Panc1 (cell line): Measurements from ENCODE around the gene ZDHHC13. TPM values are rescaled to one million over a fixed set of nuclear protein-coding genes. Genes with fewer than 3 reads are reported as not detected.

Experiments
- ATAC-seq: fragments of 200-7000 bp; cut with Tn5 transposase; 2 replicates; pipeline ENCODE4 v1.9.1; 2020; ENCODE audit warnings: mild to moderate bottlenecking, moderate library complexity
- BruUV-seq: library from RNA; stranded (reverse); fragments of 400-500 nt; replicated peaks from 2 replicates; lab custom pipeline; 2021; lab: Mats Ljungman, UMichigan
- CTCF ChIA-PET: fragments of 300-600 bp; sonication (Branson Sonifier 250); formaldehyde crosslinking; loops from one replicate; lab custom pipeline; 2022; ENCODE audit warnings: antibody characterized with exemption; lab: Charles Lee
- POLR2A ChIA-PET: fragments of 300-600 bp; sonication (Branson Sonifier 250); formaldehyde crosslinking; loops from one replicate; lab custom pipeline; 2022; ENCODE audit warnings: antibody characterized with exemption; lab: Charles Lee
- DNase-seq: peaks from one replicate; pipeline ENCODE4 v3.0.0-alpha.2; 2010; ENCODE audit warnings: low read depth, low spot score
- H3K27ac ChIP-seq: 2 replicates; pipeline ENCODE4 v1.5.1; 2011; ENCODE audit warnings: mild to moderate bottlenecking, low read length, inconsistent platforms
- H3K27me3 ChIP-seq: fragments of 200-500 bp; sonication (Bioruptor generic); 2 replicates; pipeline ENCODE4 v1.6.0; 2014; ENCODE audit warnings: low read length, inconsistent platforms; ENCODE audit not compliant: control insufficient read depth, insufficient read depth
- H3K36me3 ChIP-seq: fragments of 200-500 bp; sonication (Bioruptor generic); 2 replicates; pipeline ENCODE4 v1.5.1; 2014; ENCODE audit warnings: inconsistent platforms, mild to moderate bottlenecking, low read length, moderate library complexity; ENCODE audit not compliant: control insufficient read depth, insufficient read depth
- H3K4me1 ChIP-seq: 2 replicates; pipeline ENCODE4 v1.5.1; 2011; ENCODE audit warnings: inconsistent platforms, mild to moderate bottlenecking, low read length, moderate library complexity; ENCODE audit not compliant: control insufficient read depth, insufficient read depth
- H3K4me3 ChIP-seq, 2 experiments: 2 replicates each; pipeline ENCODE4 v1.5.1; 2011 to 2012; ENCODE audit warnings: low read depth in 2 of 2, low read length in 2 of 2, mild to moderate bottlenecking in 2 of 2, inconsistent platforms in 1 of 2, moderate library complexity in 1 of 2
- H3K9me3 ChIP-seq: fragments of 200-500 bp; sonication (Bioruptor generic); 2 replicates; pipeline ENCODE4 v1.5.1; 2014; ENCODE audit warnings: low read depth, mild to moderate bottlenecking, inconsistent platforms, low read length, moderate library complexity; ENCODE audit not compliant: control insufficient read depth, insufficient read depth
- CTCF ChIP-seq: fragments of 450-650 bp; IDR thresholded peaks from 2 replicates; pipeline ENCODE4 v1.5.1; 2017; ENCODE audit warnings: mild to moderate bottlenecking
- POLR2AphosphoS5 ChIP-seq: IDR thresholded peaks from 2 replicates; pipeline ENCODE4 v1.6.1; 2012; ENCODE audit warnings: mild to moderate bottlenecking, low read depth, low read length, moderate library complexity
- REST ChIP-seq, 2 experiments: IDR thresholded peaks; 2 replicates each; pipeline ENCODE4 v1.6.1; 2011 to 2012; ENCODE audit warnings: low read depth in 2 of 2, control low read depth in 1 of 2, low read length in 1 of 2, mild to moderate bottlenecking in 1 of 2, moderate library complexity in 1 of 2; ENCODE audit not compliant: insufficient read depth in 1 of 2
- SIN3A ChIP-seq: IDR thresholded peaks from 2 replicates; pipeline ENCODE4 v1.6.1; 2012; ENCODE audit warnings: low read depth, mild to moderate bottlenecking, low read length, moderate library complexity, borderline replicate concordance; ENCODE audit not compliant: insufficient read depth
- TCF7L2 ChIP-seq: IDR thresholded peaks from 2 replicates; pipeline ENCODE4 v1.6.1; 2011; ENCODE audit warnings: mild to moderate bottlenecking, low read depth, low read length, inconsistent platforms
- in situ Hi-C: cut with HindIII; loops from 2 replicates; pipeline ENCODE4 v1.10.0; 2016; ENCODE audit warnings: low sequenced_read_pairs, low pct_unique_long_range_greater_than_20kb
- intact Hi-C: fragments of 100-400 bp; cut with micrococcal nuclease; formaldehyde crosslinking; loops from one replicate; pipeline ENCODE4 v1.10.0; 2022; ENCODE audit not compliant: unreplicated experiment
- total RNA-seq: library from RNA; stranded (reverse); gene quantifications from one replicate; pipeline ENCODE4 v1.2.1, GENCODE V29; 2021; ENCODE audit not compliant: unreplicated experiment

ZDHHC13 gene
- total RNA-seq, 1 experiment from 2014 or later, result 24.3 TPM

- Histone ChIP-seq H3K4me3 (no peak overlapping the region), H3K4me1 (no peaks in the 10 kb centered on the region), H3K27me3 (no peaks in the 10 kb centered on the region), H3K36me3 (no peaks in the 10 kb centered on the region), H3K9me3 (no peaks in the 10 kb centered on the region), H3K27ac (no peak overlapping the region)
- no peak for DNase-seq
- in situ Hi-C loops (no loop called here), intact Hi-C loops (no loop called here)
- ATAC-seq, result no peak
- BruUV-seq, result no TSS peak
- CTCF ChIA-PET, result interaction anchor here (0.8 kb wide), 1 partner anchor 417 kb away, joined by 3 read pairs; no protein-coding TSS in a partner anchor
- POLR2A ChIA-PET, result no interaction called here
- TF ChIP-seq CTCF, result no peak
- TF ChIP-seq POLR2AphosphoS5, result no peak
- no peak for TF ChIP-seq REST (IDR thresholded peaks at IDR 0.05; ENCODE audit: insufficient read depth in 1 of 2, low read depth in 2 of 2, low read length in 1 of 2)
- no peak for TF ChIP-seq TCF7L2
- TF ChIP-seq SIN3A, result no peak
These were observed 29.3 kb upstream of the ZDHHC13 start for GRCh38 chr11:19087658-19088057.

GRCh38 chr11:19088791-19089190, 28.2 kb upstream of the ZDHHC13 start:
- in situ Hi-C loops (no loop called here), intact Hi-C loops (no loop called here)
- H3K4me3 ChIP-seq, result no peak overlapping the region
- no peaks in the 10 kb centered on the region for H3K9me3 ChIP-seq
- CTCF ChIA-PET, result interaction anchor here (0.8 kb wide), 1 partner anchor 416 kb away, joined by 3 read pairs; no protein-coding TSS in a partner anchor
- no peaks in the 10 kb centered on the region for H3K4me1 ChIP-seq
- TF ChIP-seq REST (IDR thresholded peaks at IDR 0.05; ENCODE audit: insufficient read depth in 1 of 2, low read depth in 2 of 2, low read length in 1 of 2) (no peak), TCF7L2 (no peak), CTCF (no peak)
- H3K36me3 ChIP-seq, result no peaks in the 10 kb centered on the region
- H3K27me3 ChIP-seq, result peaks cover 4% of the 10 kb centered on the region; the same call in 1 of the 2 replicates
- DNase-seq (no peak), ATAC-seq (no peak)
- POLR2A ChIA-PET, result no interaction called here
- no peak overlapping the region for H3K27ac ChIP-seq
- BruUV-seq, result no TSS peak
